Spleen (tissue), 7 donors: ENCODE results near the gene GRIK4.

Experiments used
- CTCF ChIP-seq, 11 experiments: fragments of 200-600 bp in 7 of 11; fragments of 450-650 bp in 4 of 11; sonication (generic) in 4 of 11; IDR thresholded peaks in 8 of 11; conservative IDR thresholded peaks in 3 of 11; 1 replicate in 7 of 11; 2 replicates in 4 of 11; pipeline versions ENCODE4 v1.4.0 to v1.8.0; 2016 to 2021; ENCODE audit warnings: antibody characterized with exemption in 11 of 11, inconsistent platforms in 4 of 11, mild to moderate bottlenecking in 1 of 11
- POLR2AphosphoS5 ChIP-seq, 3 donors: sonication (generic); formaldehyde crosslinking; IDR thresholded peaks; one replicate each; pipeline ENCODE4 v1.5.1; 2017; ENCODE audit warnings: antibody characterized with exemption in 3 of 3
- donor health status: DM: no; HTN: no; CAD: no; lungs with moderate emphysema.
- donor health status: DM: no; HTN: no; CAD: no.
- donor health status: DM: no; HTN: no; CAD: no.

GRCh38 chr11:120717623-120718022, 206.1 kb downstream of the GRIK4 start:
- TF ChIP-seq POLR2AphosphoS5 (IDR thresholded peaks at IDR 0.05) (no peak), CTCF (IDR thresholded peaks at IDR 0.05 in 8 of 11, conservative IDR thresholded peaks at IDR 0.05 in 3 of 11) (no peak)
